HCT116 (cell line): Measurements from ENCODE around the gene FHOD3. TPM values are rescaled to one million over a fixed set of nuclear protein-coding genes. Genes with fewer than 3 reads are reported as not detected.

Experiments
- ATAC-seq: fragments of 200-7000 bp; cut with Tn5 transposase; 2 replicates; pipeline ENCODE4 v1.9.1; 2020; ENCODE audit warnings: mild to moderate bottlenecking, moderate library complexity
- BruUV-seq: library from RNA; stranded (reverse); fragments of 400-500 nt; replicated peaks from 2 replicates; lab custom pipeline; 2021; lab: Mats Ljungman, UMichigan
- CTCF ChIA-PET: fragments of 300-600 bp; sonication (Branson Sonifier 250); formaldehyde crosslinking; loops from one replicate; lab custom pipeline; 2021; ENCODE audit warnings: antibody characterized with exemption; lab: Charles Lee
- POLR2A ChIA-PET: fragments of 300-600, 350-600 bp; sonication (Branson Sonifier 250); formaldehyde crosslinking; loops from one replicate; lab custom pipeline; 2021; ENCODE audit warnings: antibody characterized with exemption; lab: Charles Lee
- RAD21 ChIA-PET, 2 experiments: fragments of 300-600 bp; sonication (Branson Sonifier 250); formaldehyde crosslinking; loops; one replicate each; lab custom pipeline; 2023; ENCODE audit warnings: low total read pairs in 2 of 2; ENCODE audit not compliant: uncharacterized antibody in 2 of 2, unreplicated experiment in 2 of 2, low non-redundant PET in 1 of 2; lab: Charles Lee
- DNase-seq: peaks from one replicate; pipeline ENCODE4 v3.0.0-alpha.2; 2010; ENCODE audit warnings: low read depth, low spot score
- H2AFZ ChIP-seq: fragments of 200-600 bp; shearing (Covaris generic), sonication (generic); 2 replicates; pipeline ENCODE4 v1.6.1; 2017; ENCODE audit warnings: low read depth, mixed run types, mixed read lengths, antibody characterized with exemption, low read length; ENCODE audit not compliant: poor library complexity, severe bottlenecking
- H3K27ac ChIP-seq: 2 replicates; pipeline ENCODE4 v1.5.1; 2012; ENCODE audit warnings: low read depth, low read length
- H3K27me3 ChIP-seq: fragments of 200-600 bp; sonication (generic); 2 replicates; pipeline ENCODE4 v1.6.1; 2016; ENCODE audit warnings: mixed run types, low read length, mixed read lengths; ENCODE audit not compliant: insufficient read depth
- H3K36me3 ChIP-seq, 2 experiments: fragments of 200-500 bp in 1 of 2; fragments of 200-600 bp in 1 of 2; sonication (Bioruptor generic) in 1 of 2; sonication (generic) in 1 of 2; 2 replicates each; pipeline versions ENCODE4 v1.5.1 to v1.6.1; 2014 to 2016; ENCODE audit warnings: low read length in 2 of 2, inconsistent platforms in 1 of 2, mixed read lengths in 1 of 2, mixed run types in 1 of 2; ENCODE audit not compliant: insufficient read depth in 2 of 2, control insufficient read depth in 1 of 2
- H3K4me1 ChIP-seq, 2 experiments: fragments of 200-600 bp in 1 of 2; sonication (generic) in 1 of 2; 2 replicates each; pipeline versions ENCODE4 v1.5.1 to v1.6.1; 2012 to 2017; ENCODE audit warnings: low read length in 2 of 2, inconsistent platforms in 1 of 2, mild to moderate bottlenecking in 1 of 2, mixed read lengths in 1 of 2, mixed run types in 1 of 2, moderate library complexity in 1 of 2; ENCODE audit not compliant: insufficient read depth in 2 of 2, control insufficient read depth in 1 of 2
- H3K4me2 ChIP-seq: fragments of 200-600 bp; sonication (generic); 2 replicates; pipeline ENCODE4 v1.6.1; 2017; ENCODE audit warnings: mixed run types, low read length, mixed read lengths
- H3K4me3 ChIP-seq, 2 experiments: fragments of 200-600 bp in 1 of 2; sonication (generic) in 1 of 2; replicated peaks in 1 of 2; 2 replicates each; pipeline ENCODE4 v1.5.1; 2011 to 2016; ENCODE audit warnings: low read length in 2 of 2, control low read depth in 1 of 2, low read depth in 1 of 2, mild to moderate bottlenecking in 1 of 2, mixed read lengths in 1 of 2, mixed run types in 1 of 2
- H3K79me2 ChIP-seq: fragments of 200-600 bp; sonication (generic); 2 replicates; pipeline ENCODE4 v1.6.1; 2017; ENCODE audit warnings: mild to moderate bottlenecking, mixed run types, low read length, moderate library complexity, mixed read lengths; ENCODE audit not compliant: insufficient read depth
- H3K9ac ChIP-seq: fragments of 200-600 bp; sonication (generic); 2 replicates; pipeline ENCODE4 v1.6.1; 2016; ENCODE audit warnings: low read length, mixed read lengths
- H3K9me2 ChIP-seq: fragments of 200-600 bp; sonication (generic), shearing (Covaris generic); 2 replicates; pipeline ENCODE4 v1.6.1; 2017; ENCODE audit warnings: mixed run types, mild to moderate bottlenecking, moderate library complexity; ENCODE audit not compliant: insufficient read depth
- H3K9me3 ChIP-seq, 2 experiments: fragments of 200-500 bp in 1 of 2; fragments of 200-600 bp in 1 of 2; sonication (Bioruptor generic) in 1 of 2; sonication (generic) in 1 of 2; 2 replicates each; pipeline ENCODE4 v1.6.1; 2014 to 2017; ENCODE audit warnings: low read length in 2 of 2, mixed read lengths in 2 of 2, inconsistent platforms in 1 of 2, low read depth in 1 of 2, mild to moderate bottlenecking in 1 of 2, mixed run types in 1 of 2, moderate library complexity in 1 of 2; ENCODE audit not compliant: control insufficient read depth in 1 of 2, insufficient read depth in 1 of 2
- H4K20me1 ChIP-seq: fragments of 200-600 bp; sonication (generic), shearing (Covaris generic); 2 replicates; pipeline ENCODE4 v1.6.1; 2017; ENCODE audit warnings: mixed run types, mild to moderate bottlenecking, moderate library complexity; ENCODE audit not compliant: insufficient read depth
- EZH2 ChIP-seq: fragments of 200-600 bp; sonication (generic); IDR thresholded peaks from 2 replicates; pipeline ENCODE4 v1.6.1; 2017; ENCODE audit warnings: antibody characterized with exemption, mixed run types
- EZH2phosphoT487 ChIP-seq: fragments of 200-600 bp; IDR thresholded peaks from 2 replicates; pipeline ENCODE4 v1.6.1; 2018; ENCODE audit warnings: antibody characterized with exemption, borderline replicate concordance
- JUND ChIP-seq: IDR thresholded peaks from 2 replicates; pipeline ENCODE4 v1.6.1; 2012
- POLR2A ChIP-seq: IDR thresholded peaks from 2 replicates; pipeline ENCODE4 v1.7.0; 2011; ENCODE audit warnings: borderline replicate concordance; ENCODE audit not compliant: insufficient read depth, insufficient read length; ENCODE audit errors: extremely low read depth
- RAD21 ChIP-seq: IDR thresholded peaks from 2 replicates; pipeline ENCODE4 v1.6.1; 2012; ENCODE audit warnings: low read depth, mild to moderate bottlenecking
- REST ChIP-seq: IDR thresholded peaks from 2 replicates; pipeline ENCODE4 v1.6.1; 2012; ENCODE audit warnings: low read depth
- SRF ChIP-seq: IDR thresholded peaks from 2 replicates; pipeline ENCODE4 v1.6.1; 2012; ENCODE audit warnings: low read depth
- TCF7L2 ChIP-seq: IDR thresholded peaks from 2 replicates; pipeline ENCODE4 v1.7.0; 2011; ENCODE audit warnings: borderline replicate concordance, inconsistent platforms; ENCODE audit not compliant: insufficient read depth, insufficient read length; ENCODE audit errors: extremely low read depth
- ZFX ChIP-seq: fragments of 450-650 bp; IDR thresholded peaks from 2 replicates; pipeline ENCODE4 v1.6.1; 2017
- intact Hi-C: fragments of 100-400 bp; cut with micrococcal nuclease; formaldehyde crosslinking; loops from 2 replicates; pipeline ENCODE4 v1.10.0; 2022
- total RNA-seq: library from RNA; stranded (reverse); gene quantifications from one replicate; pipeline ENCODE4 v1.2.1, GENCODE V29; 2021; ENCODE audit not compliant: unreplicated experiment

The FHOD3 gene
- total RNA-seq, 1 experiment from 2014 or later: 4.0 TPM

- TF ChIP-seq REST (no peak), SRF (no peak), ZFX (no peak), RAD21 (no peak)
These were observed 60.6 kb downstream of the FHOD3 start (continued) for GRCh38 chr18:36358141-36358540.

GRCh38 chr18:36360256-36360909 is 62.9 kb downstream of the FHOD3 start:
- no peaks in the 10 kb centered on the region for H3K9me2 ChIP-seq
- no peaks in the 10 kb centered on the region for H3K79me2 ChIP-seq
- H3K9ac ChIP-seq: no peak overlapping the region
- DNase-seq (no peak), ATAC-seq (no peak)
- peaks cover 0 to 4% of the 10 kb centered on the region in 2 experiments; a peak in 1 of 4 replicates for H3K4me1 ChIP-seq
- TF ChIP-seq EZH2phosphoT487 (no peak), JUND (no peak), TCF7L2 (no peak), SRF (no peak), EZH2 (no peak), POLR2A (no peak)
- peaks cover 0 to 6% of the 10 kb centered on the region in 2 experiments; a peak in 1 of 4 replicates for H3K9me3 ChIP-seq
- H3K27ac ChIP-seq: no peak overlapping the region
- H3K36me3 ChIP-seq: no peaks in the 10 kb centered on the region
- H3K4me2 ChIP-seq: no peak overlapping the region
- H3K4me3 ChIP-seq: no peak overlapping the region
- RAD21 ChIA-PET: no interaction called here
- H4K20me1 ChIP-seq: no peaks in the 10 kb centered on the region
- BruUV-seq: no TSS peak
- intact Hi-C loops: no loop called here
- POLR2A ChIA-PET: no interaction called here
- no peak overlapping the region for H2AFZ ChIP-seq
- no peaks in the 10 kb centered on the region for H3K27me3 ChIP-seq
- CTCF ChIA-PET: no interaction called here
